HepG2 (cell line): Measurements from ENCODE around the gene ANKRD60.

ENCODE experiments used
- CREM ChIP-seq, 2 experiments: sonication (generic) in 1 of 2; formaldehyde crosslinking in 1 of 2; IDR thresholded peaks; 2 replicates each; pipeline versions ENCODE4 v1.4.0 to v1.6.1; 2016 to 2020; ENCODE audit warnings: antibody characterized with exemption in 1 of 2, mild to moderate bottlenecking in 1 of 2, missing genetic modification reagents in 1 of 2
- POLR2AphosphoS5 ChIP-seq: IDR thresholded peaks from 2 replicates; pipeline ENCODE4 v1.6.1; 2012; ENCODE audit warnings: low read depth, low read length
- REXO4 ChIP-seq: sonication (generic); formaldehyde crosslinking; IDR thresholded peaks from 2 replicates; pipeline ENCODE4 v1.8.0; 2022; ENCODE audit warnings: missing genetic modification reagents, mild to moderate bottlenecking, borderline replicate concordance
- ZBTB38 ChIP-seq: sonication (generic); formaldehyde crosslinking; IDR thresholded peaks from 2 replicates; pipeline ENCODE4 v1.5.1; 2020; ENCODE audit warnings: mild to moderate bottlenecking, missing genetic modification reagents
- ZBTB8A ChIP-seq: sonication (generic); formaldehyde crosslinking; IDR thresholded peaks from 2 replicates; pipeline ENCODE4 v1.4.0; 2020; ENCODE audit warnings: mild to moderate bottlenecking, low read depth, missing genetic modification reagents, borderline replicate concordance
- ZNF207 ChIP-seq: fragments of 450-650 bp; IDR thresholded peaks from 2 replicates; pipeline ENCODE4 v1.6.1; 2016; ENCODE audit warnings: antibody characterized with exemption, borderline replicate concordance
- TF ChIP-seq, protein P1 (sequence below): sonication (generic); formaldehyde crosslinking; IDR thresholded peaks from 2 replicates; pipeline ENCODE4 v1.8.1; 2023; ENCODE audit warnings: mild to moderate bottlenecking, missing genetic modification reagents
- TF ChIP-seq, protein P2 (sequence below): sonication (generic); formaldehyde crosslinking; IDR thresholded peaks from 2 replicates; pipeline ENCODE4 v1.5.0; 2020; ENCODE audit warnings: mild to moderate bottlenecking, missing genetic modification reagents, moderate library complexity
- TF ChIP-seq, protein P3 (sequence below): sonication (generic); formaldehyde crosslinking; IDR thresholded peaks from 2 replicates; pipeline ENCODE4 v1.4.0; 2020; ENCODE audit warnings: missing genetic modification reagents
- TF ChIP-seq, protein P4 (sequence below): sonication (generic); formaldehyde crosslinking; IDR thresholded peaks from 2 replicates; pipeline ENCODE4 v1.8.0; 2022; ENCODE audit warnings: missing genetic modification reagents, mild to moderate bottlenecking, inconsistent platforms, borderline replicate concordance

DNA sequence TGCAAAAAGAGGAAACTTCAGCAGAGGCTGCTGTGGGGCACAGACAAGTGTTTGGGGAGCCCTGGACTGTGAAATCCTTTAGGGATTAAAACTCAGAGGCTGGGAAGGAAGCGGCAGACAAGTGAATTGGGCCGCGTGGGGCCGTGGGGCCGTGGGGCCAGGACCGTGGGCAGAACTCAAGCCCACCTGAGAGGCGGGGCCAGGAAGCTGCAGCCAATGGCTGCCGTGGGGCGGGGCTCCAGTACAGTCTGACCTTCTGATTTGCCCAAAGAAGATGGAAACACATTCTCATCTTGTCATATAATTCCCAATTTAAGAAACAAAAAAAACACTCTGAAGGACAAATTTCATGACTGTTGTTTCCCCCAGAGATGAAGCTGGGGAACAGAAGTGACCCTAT lies 55.4 kb downstream of the ANKRD60 start:
- TF ChIP-seq ZBTB8A (CRISPR knock-in tag) = no peak
- no peak for TF ChIP-seq ZBTB38 (CRISPR knock-in tag)
- TF ChIP-seq, protein P1, sequence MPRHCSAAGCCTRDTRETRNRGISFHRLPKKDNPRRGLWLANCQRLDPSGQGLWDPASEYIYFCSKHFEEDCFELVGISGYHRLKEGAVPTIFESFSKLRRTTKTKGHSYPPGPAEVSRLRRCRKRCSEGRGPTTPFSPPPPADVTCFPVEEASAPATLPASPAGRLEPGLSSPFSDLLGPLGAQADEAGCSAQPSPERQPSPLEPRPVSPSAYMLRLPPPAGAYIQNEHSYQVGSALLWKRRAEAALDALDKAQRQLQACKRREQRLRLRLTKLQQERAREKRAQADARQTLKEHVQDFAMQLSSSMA = no peak
- TF ChIP-seq, protein P2, sequence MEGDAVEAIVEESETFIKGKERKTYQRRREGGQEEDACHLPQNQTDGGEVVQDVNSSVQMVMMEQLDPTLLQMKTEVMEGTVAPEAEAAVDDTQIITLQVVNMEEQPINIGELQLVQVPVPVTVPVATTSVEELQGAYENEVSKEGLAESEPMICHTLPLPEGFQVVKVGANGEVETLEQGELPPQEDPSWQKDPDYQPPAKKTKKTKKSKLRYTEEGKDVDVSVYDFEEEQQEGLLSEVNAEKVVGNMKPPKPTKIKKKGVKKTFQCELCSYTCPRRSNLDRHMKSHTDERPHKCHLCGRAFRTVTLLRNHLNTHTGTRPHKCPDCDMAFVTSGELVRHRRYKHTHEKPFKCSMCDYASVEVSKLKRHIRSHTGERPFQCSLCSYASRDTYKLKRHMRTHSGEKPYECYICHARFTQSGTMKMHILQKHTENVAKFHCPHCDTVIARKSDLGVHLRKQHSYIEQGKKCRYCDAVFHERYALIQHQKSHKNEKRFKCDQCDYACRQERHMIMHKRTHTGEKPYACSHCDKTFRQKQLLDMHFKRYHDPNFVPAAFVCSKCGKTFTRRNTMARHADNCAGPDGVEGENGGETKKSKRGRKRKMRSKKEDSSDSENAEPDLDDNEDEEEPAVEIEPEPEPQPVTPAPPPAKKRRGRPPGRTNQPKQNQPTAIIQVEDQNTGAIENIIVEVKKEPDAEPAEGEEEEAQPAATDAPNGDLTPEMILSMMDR = no peak
- no peak for TF ChIP-seq ZNF207
- TF ChIP-seq, protein P3, sequence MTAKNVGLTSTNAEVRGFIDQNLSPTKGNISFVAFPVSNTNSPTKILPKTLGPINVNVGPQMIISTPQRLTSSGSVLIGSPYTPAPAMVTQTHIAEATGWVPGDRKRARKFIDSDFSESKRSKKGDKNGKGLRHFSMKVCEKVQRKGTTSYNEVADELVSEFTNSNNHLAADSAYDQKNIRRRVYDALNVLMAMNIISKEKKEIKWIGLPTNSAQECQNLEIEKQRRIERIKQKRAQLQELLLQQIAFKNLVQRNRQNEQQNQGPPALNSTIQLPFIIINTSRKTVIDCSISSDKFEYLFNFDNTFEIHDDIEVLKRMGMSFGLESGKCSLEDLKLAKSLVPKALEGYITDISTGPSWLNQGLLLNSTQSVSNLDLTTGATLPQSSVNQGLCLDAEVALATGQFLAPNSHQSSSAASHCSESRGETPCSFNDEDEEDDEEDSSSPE (CRISPR knock-in tag) = no peak
- TF ChIP-seq REXO4 (CRISPR knock-in tag) = no peak
- no peak for TF ChIP-seq CREM (IDR thresholded peaks at IDR 0.05)
- TF ChIP-seq CREM (CRISPR knock-in tag; IDR thresholded peaks at IDR 0.05) = no peak
- TF ChIP-seq POLR2AphosphoS5 = no peak
- TF ChIP-seq, protein P4, sequence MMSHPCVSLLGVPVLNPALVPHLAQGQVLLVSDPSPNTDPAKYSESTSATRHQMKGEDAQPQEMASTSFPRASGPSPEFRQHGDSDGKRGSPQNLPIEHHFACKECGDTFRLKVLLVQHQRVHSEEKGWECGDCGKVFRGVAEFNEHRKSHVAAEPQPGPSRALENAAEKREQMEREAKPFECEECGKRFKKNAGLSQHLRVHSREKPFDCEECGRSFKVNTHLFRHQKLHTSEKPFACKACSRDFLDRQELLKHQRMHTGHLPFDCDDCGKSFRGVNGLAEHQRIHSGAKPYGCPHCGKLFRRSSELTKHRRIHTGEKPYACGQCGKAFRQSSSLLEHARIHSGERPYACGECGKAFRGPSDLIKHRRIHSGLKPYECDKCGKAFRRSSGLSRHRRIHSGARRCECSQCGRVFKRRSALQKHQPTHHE (CRISPR knock-in tag) = no peak
